Stimulated activated effector memory CD8-positive, alpha-beta T cell treated with anti-CD3 and anti-CD28 coated beads, Interleukin-12 subunit alpha, Interleukin-12 subunit beta, amount 100 ng/mL, for 72 hours (primary cell): ENCODE data around the gene MYEF2.

Source experiments
- ATAC-seq: fragments of 150-1000 bp; cut with Tn5 transposase; 2 replicates; pipeline ENCODE4 v1.10.0; 2021
- DNase-seq, 2 donors: peaks; one replicate each; pipeline ENCODE4 v3.0.0; 2021 to 2022; ENCODE audit warnings: low spot score in 2 of 2
- H3K27ac Mint-ChIP-seq: one replicate; pipeline ENCODE4 v1.8.0; 2022; ENCODE audit warnings: mild to moderate bottlenecking, mixed read lengths
- H3K36me3 Mint-ChIP-seq: one replicate; pipeline ENCODE4 v1.8.0; 2022; ENCODE audit warnings: mild to moderate bottlenecking, mixed read lengths
- H3K4me1 Mint-ChIP-seq: one replicate; pipeline ENCODE4 v1.8.0; 2022; ENCODE audit warnings: mixed read lengths
- H3K4me3 Mint-ChIP-seq: one replicate; pipeline ENCODE4 v1.8.0; 2022; ENCODE audit warnings: mild to moderate bottlenecking, mixed read lengths
- H3K9me3 Mint-ChIP-seq: one replicate; pipeline ENCODE4 v1.8.0; 2022; ENCODE audit warnings: mixed read lengths

The MYEF2 gene

DNA sequence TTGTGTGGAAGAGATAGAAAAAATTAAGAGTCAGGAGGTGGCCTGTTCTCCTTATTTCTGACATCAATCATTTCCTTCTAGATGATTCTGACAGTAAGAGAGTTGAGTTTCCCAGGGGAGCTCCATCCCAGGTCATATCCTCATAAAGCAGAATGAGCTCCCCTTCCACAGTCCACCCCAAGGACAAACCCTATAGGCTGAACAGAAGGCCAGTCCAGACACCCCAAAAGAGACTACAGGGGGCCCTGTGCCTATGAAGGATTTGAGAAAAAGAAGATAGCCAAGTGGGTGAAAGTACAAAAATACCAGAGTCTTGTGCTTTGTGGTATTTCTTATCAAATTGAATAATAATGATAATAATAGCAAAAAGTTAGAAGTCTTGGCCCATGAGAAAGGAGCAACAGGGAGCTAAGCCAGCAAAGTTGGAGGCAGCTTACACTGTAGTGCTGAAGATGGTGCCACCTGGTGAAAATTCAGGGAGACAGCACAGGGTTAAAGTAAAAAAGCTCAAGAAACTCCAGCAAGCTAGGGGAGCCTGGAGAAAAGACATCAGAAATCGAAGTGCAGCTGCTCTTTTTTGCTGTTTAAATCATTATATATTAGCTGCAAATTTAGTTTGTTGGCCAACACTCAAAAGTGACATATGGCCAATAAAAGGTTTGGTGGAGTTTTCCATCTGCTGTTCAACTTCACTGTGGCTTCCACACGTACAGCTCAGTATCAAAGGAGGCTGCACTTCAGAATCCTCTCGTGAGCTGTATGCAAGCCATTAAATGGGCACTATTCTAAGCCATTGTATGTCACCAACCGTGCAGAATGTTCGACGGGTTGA, 93.1 kb downstream of the MYEF2 start:
- Mint-ChIP-seq H3K27ac (no peak overlapping the region), H3K9me3 (no peaks in the 10 kb centered on the region), H3K36me3 (no peaks in the 10 kb centered on the region), H3K4me3 (no peak overlapping the region), H3K4me1 (no peaks in the 10 kb centered on the region)
- ATAC-seq (no peak), DNase-seq (no peak)
